22Rv1 (cell line): ENCODE results near the gene BMERB1.

Experiments
- ZFX ChIP-seq: fragments of 450-650 bp; IDR thresholded peaks from 2 replicates; pipeline ENCODE4 v1.6.1; 2017; ENCODE audit warnings: antibody characterized with exemption, borderline replicate concordance
- TF ChIP-seq, protein P1 (sequence below): fragments of 450-650 bp; IDR thresholded peaks from 2 replicates; pipeline ENCODE4 v1.5.1; 2017; ENCODE audit warnings: mild to moderate bottlenecking

DNA sequence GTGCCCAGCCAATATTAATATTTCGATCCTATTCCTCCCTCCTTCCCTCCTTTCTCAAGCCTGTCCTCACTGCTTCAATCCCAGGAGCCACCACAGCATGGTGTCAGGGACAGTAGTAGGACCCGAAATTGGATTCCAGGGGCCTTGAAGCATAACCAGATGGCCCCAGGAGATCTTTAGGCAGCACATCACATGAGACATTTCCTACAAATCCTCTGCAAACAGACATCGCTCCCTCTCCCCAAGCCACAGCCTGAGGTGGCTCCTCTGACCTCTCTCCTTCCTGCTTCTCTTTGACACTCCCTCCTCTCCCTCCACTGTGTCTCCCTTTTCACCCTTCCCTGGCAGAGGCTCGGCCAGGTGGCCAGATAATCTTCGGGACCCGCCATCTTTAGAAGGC lies 76.6 kb downstream of the BMERB1 start:
- TF ChIP-seq, protein P1, sequence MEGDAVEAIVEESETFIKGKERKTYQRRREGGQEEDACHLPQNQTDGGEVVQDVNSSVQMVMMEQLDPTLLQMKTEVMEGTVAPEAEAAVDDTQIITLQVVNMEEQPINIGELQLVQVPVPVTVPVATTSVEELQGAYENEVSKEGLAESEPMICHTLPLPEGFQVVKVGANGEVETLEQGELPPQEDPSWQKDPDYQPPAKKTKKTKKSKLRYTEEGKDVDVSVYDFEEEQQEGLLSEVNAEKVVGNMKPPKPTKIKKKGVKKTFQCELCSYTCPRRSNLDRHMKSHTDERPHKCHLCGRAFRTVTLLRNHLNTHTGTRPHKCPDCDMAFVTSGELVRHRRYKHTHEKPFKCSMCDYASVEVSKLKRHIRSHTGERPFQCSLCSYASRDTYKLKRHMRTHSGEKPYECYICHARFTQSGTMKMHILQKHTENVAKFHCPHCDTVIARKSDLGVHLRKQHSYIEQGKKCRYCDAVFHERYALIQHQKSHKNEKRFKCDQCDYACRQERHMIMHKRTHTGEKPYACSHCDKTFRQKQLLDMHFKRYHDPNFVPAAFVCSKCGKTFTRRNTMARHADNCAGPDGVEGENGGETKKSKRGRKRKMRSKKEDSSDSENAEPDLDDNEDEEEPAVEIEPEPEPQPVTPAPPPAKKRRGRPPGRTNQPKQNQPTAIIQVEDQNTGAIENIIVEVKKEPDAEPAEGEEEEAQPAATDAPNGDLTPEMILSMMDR = no peak
- no peak for TF ChIP-seq ZFX
